CD4-positive, alpha-beta T cell (primary cell): ENCODE data around the gene NPC1L1. TPM values are rescaled to one million over a fixed set of nuclear protein-coding genes. Genes with fewer than 3 reads are reported as not detected.

Experiments used
- ATAC-seq: fragments of 200-7000 bp; cut with Tn5 transposase; one replicate; pipeline ENCODE4 v1.10.0; 2022; ENCODE audit warnings: mild to moderate bottlenecking; ENCODE audit not compliant: poor library complexity
- CTCF ChIA-PET: fragments of 350-600 bp; sonication (Branson Sonifier 250); formaldehyde crosslinking; loops from one replicate; lab custom pipeline; 2021; ENCODE audit warnings: antibody characterized with exemption, inconsistent platforms; lab: Charles Lee
- POLR2A ChIA-PET: fragments of 350-600 bp; sonication (Branson Sonifier 250); formaldehyde crosslinking; loops from one replicate; lab custom pipeline; 2021; ENCODE audit warnings: antibody characterized with exemption, inconsistent platforms; lab: Charles Lee
- DNase-seq, 14 experiments: peaks; one replicate each; pipeline ENCODE4 v3.0.0-alpha.2; 2013 to 2020; ENCODE audit warnings: mixed read lengths in 2 of 14
- H3K27ac ChIP-seq, 2 donors: one replicate each; pipeline versions ENCODE4 v1.5.1 to v1.7.0; 2013; ENCODE audit warnings: low read length in 2 of 2, low read depth in 1 of 2, mild to moderate bottlenecking in 1 of 2
- H3K27me3 ChIP-seq, 2 experiments: 1 replicate in 1 of 2; 2 replicates in 1 of 2; pipeline versions ENCODE4 v1.6.1 to v1.7.0; 2013; ENCODE audit warnings: low read length in 2 of 2, control low read depth in 1 of 2, mild to moderate bottlenecking in 1 of 2, moderate library complexity in 1 of 2; ENCODE audit not compliant: insufficient read depth in 2 of 2, control insufficient read depth in 1 of 2
- H3K36me3 ChIP-seq: one replicate; pipeline ENCODE4 v1.6.1; 2013; ENCODE audit warnings: low read length, control low read depth; ENCODE audit not compliant: insufficient read depth
- H3K4me1 ChIP-seq: one replicate; pipeline ENCODE4 v1.6.1; 2013; ENCODE audit warnings: low read length, control low read depth; ENCODE audit not compliant: insufficient read depth
- H3K4me3 ChIP-seq: one replicate; pipeline ENCODE4 v1.5.1; 2013; ENCODE audit warnings: mild to moderate bottlenecking, low read length, moderate library complexity
- H3K9me3 ChIP-seq, 2 experiments: 1 replicate in 1 of 2; 2 replicates in 1 of 2; pipeline versions ENCODE4 v1.6.1 to v1.7.0; 2013; ENCODE audit warnings: low read length in 2 of 2, mild to moderate bottlenecking in 2 of 2, control low read depth in 1 of 2, moderate library complexity in 1 of 2; ENCODE audit not compliant: control insufficient read depth in 1 of 2, insufficient read depth in 1 of 2
- H3K27ac Mint-ChIP-seq: one replicate; pipeline ENCODE4 v1.8.0; 2020; ENCODE audit warnings: mixed read lengths
- H3K27me3 Mint-ChIP-seq: one replicate; pipeline ENCODE4 v1.8.0; 2021; ENCODE audit warnings: mixed read lengths
- H3K36me3 Mint-ChIP-seq: one replicate; pipeline ENCODE4 v1.8.0; 2021; ENCODE audit warnings: low read depth, mixed read lengths
- H3K4me1 Mint-ChIP-seq: one replicate; pipeline ENCODE4 v1.8.0; 2021; ENCODE audit warnings: low read depth, mixed read lengths
- H3K4me3 Mint-ChIP-seq: one replicate; pipeline ENCODE4 v1.8.0; 2020; ENCODE audit warnings: mild to moderate bottlenecking, mixed read lengths
- H3K9me3 Mint-ChIP-seq: one replicate; pipeline ENCODE4 v1.8.0; 2020; ENCODE audit warnings: mixed read lengths
- CTCF ChIP-seq: fragments of 200-600 bp; IDR thresholded peaks from one replicate; pipeline ENCODE4 v1.8.0; 2022; ENCODE audit warnings: antibody characterized with exemption, mild to moderate bottlenecking
- intact Hi-C, 2 experiments: fragments of 100-400 bp; cut with DNase I in 1 of 2; cut with micrococcal nuclease in 1 of 2; formaldehyde crosslinking; loops; one replicate each; pipeline versions ENCODE4 v1.15.1 to v1.9.0; 2023 to 2025; cut with DNase I, micrococcal nuclease
- total RNA-seq, 174 experiments: library from RNA in 2 of 174; stranded (reverse) in 2 of 174; gene quantifications; one replicate each; pipeline ENCODE4 v1.2.3 and lab custom pipeline; 2021 to 2026

Gene NPC1L1
- total RNA-seq, 2 experiments from 2014 or later = 0.08 TPM; not detected in 1

GRCh38 chr7:44548893-44549292 is 7.8 kb upstream of the NPC1L1 start:
- no peak overlapping the region for H3K27ac ChIP-seq
- Mint-ChIP-seq H3K4me3 (no peak overlapping the region), H3K27me3 (peaks cover 2% of the 10 kb centered on the region), H3K36me3 (no peaks in the 10 kb centered on the region), H3K4me1 (no peaks in the 10 kb centered on the region), H3K9me3 (no peaks in the 10 kb centered on the region), H3K27ac (no peak overlapping the region)
- H3K9me3 ChIP-seq = no peaks in the 10 kb centered on the region
- H3K4me1 ChIP-seq = no peaks in the 10 kb centered on the region
- intact Hi-C loops = no loop called here
- no peak overlapping the region for H3K4me3 ChIP-seq
- TF ChIP-seq CTCF = no peak
- DNase-seq (no peak), ATAC-seq (no peak)
- H3K36me3 ChIP-seq = no peaks in the 10 kb centered on the region
- ChIA-PET POLR2A (no interaction called here), CTCF (no interaction called here)
- H3K27me3 ChIP-seq = no peaks in the 10 kb centered on the region

- no peaks in the 10 kb centered on the region for H3K9me3 ChIP-seq
- H3K27me3 ChIP-seq = no peaks in the 10 kb centered on the region
- TF ChIP-seq CTCF = no peak
- CTCF ChIA-PET = interaction anchor here (0.8 kb wide), 1 partner anchor 17 kb away, joined by 4 read pairs; no protein-coding TSS in a partner anchor
- H3K27ac ChIP-seq = no peak overlapping the region
- no peaks in the 10 kb centered on the region for H3K4me1 Mint-ChIP-seq
- no peak for ATAC-seq
- no peak overlapping the region for H3K4me3 ChIP-seq
- no peaks in the 10 kb centered on the region for H3K9me3 Mint-ChIP-seq
- POLR2A ChIA-PET = no interaction called here
- H3K36me3 Mint-ChIP-seq = no peaks in the 10 kb centered on the region
- DNase-seq = no peak
- intact Hi-C loops = no loop called here
- H3K4me1 ChIP-seq = no peaks in the 10 kb centered on the region
- no peaks in the 10 kb centered on the region for H3K36me3 ChIP-seq
- H3K27me3 Mint-ChIP-seq = peaks cover 5% of the 10 kb centered on the region
- H3K27ac Mint-ChIP-seq = no peak overlapping the region
- H3K4me3 Mint-ChIP-seq = no peak overlapping the region
These were observed 6.6 kb upstream of the NPC1L1 start for GRCh38 chr7:44547536-44548231.

GRCh38 chr7:44541876-44542610 is 913 bp upstream of the NPC1L1 start:
- Histone ChIP-seq H3K27me3 (no peaks in the 10 kb centered on the region), H3K9me3 (no peaks in the 10 kb centered on the region), H3K27ac (no peak overlapping the region), H3K36me3 (no peaks in the 10 kb centered on the region), H3K4me3 (no peak overlapping the region), H3K4me1 (no peaks in the 10 kb centered on the region)
- peaks cover 5% of the 10 kb centered on the region for H3K27me3 Mint-ChIP-seq
- no peak overlapping the region for H3K27ac Mint-ChIP-seq
- intact Hi-C loops = no loop called here
- no peaks in the 10 kb centered on the region for H3K9me3 Mint-ChIP-seq
- no peak for ATAC-seq
- no peak for DNase-seq
- H3K36me3 Mint-ChIP-seq = no peaks in the 10 kb centered on the region
- no peak overlapping the region for H3K4me3 Mint-ChIP-seq
- ChIA-PET POLR2A (interaction anchor here (0.5 to 1.3 kb wide), 2 partner anchors 23 to 32 kb away, joined by 3 to 6 read pairs; no protein-coding TSS in a partner anchor), CTCF (interaction anchor here (0.5 kb wide), 1 partner anchor 217 kb away, joined by 3 read pairs; no protein-coding TSS in a partner anchor)
- no peak for TF ChIP-seq CTCF
- no peaks in the 10 kb centered on the region for H3K4me1 Mint-ChIP-seq
